ENCODE measurements around the gene DNAJC7. TPM values are rescaled to one million over a fixed set of nuclear protein-coding genes. Genes with fewer than 3 reads are reported as not detected.

The DNAJC7 gene
- total RNA-seq, 2 donors from 2014 or later: 112 to 116 TPM

DNA sequence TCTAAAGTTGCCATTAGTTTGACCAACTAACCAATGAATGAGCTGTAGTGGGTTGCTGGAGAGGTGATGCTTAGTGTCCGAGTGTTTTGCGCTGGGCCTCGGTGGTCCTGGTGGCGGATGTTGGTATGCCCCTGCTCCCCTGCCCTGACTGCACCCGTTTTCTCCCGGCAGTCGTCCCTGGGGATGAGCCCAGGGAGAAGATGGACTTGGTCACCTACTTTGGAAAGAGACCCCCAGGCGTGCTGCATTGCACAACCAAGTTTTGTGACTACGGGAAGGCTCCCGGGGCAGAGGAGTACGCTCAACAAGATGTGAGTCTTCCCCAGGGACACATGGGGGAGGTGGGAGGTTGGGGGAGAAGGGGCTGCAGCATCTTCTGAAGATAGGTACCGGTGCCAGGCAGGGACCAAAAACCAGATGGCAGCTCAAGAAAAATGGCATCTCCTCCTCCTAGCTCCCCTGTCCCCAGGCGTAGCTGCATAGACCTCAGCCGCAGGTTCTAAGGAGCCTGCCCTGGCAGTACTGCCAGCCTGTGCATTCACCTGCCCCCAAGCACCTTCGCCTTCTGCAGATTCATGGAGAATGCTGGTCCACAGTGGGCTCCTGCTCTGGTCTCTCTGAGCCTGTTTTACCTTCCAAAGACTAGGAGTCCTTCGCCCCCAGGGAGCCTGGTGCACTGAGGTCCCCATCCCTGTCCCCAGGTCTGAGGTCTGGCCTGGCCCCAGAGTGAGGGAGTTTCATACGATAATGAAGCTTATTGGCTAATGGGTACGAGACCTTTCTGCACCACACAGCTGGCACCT, 45.3 kb downstream of the DNAJC7 start:
- Mint-ChIP-seq H3K27me3 (ENCODE audit: insufficient read depth) (no peaks in the 10 kb centered on the region), H3K9me3 (no peaks in the 10 kb centered on the region), H3K4me3 (no peak overlapping the region), H3K27ac (no peak overlapping the region), H3K4me1 (peaks cover 6% of the 10 kb centered on the region), H3K36me3 (ENCODE audit: low read depth) (peaks cover 74% of the 10 kb centered on the region)
- no peak for DNase-seq
- Histone ChIP-seq H3K9me3 (ENCODE audit: control insufficient read depth, low read length) (no peaks in the 10 kb centered on the region), H3K27me3 (ENCODE audit: control insufficient read depth, insufficient read depth, low read length, poor library complexity, severe bottlenecking) (no peaks in the 10 kb centered on the region), H3K4me1 (ENCODE audit: control insufficient read depth, insufficient read depth, low read length) (no peaks in the 10 kb centered on the region), H3K36me3 (ENCODE audit: control insufficient read depth, insufficient read depth, low read length) (peaks cover 79% of the 10 kb centered on the region), H3K9ac (ENCODE audit: extremely low read depth, low read length, poor library complexity, severe bottlenecking) (no peak overlapping the region), H3K4me3 (ENCODE audit: low read length) (no peak overlapping the region), H3K27ac (ENCODE audit: low read depth, low read length) (no peak overlapping the region)
- WGBS, 2 experiments (ENCODE audit: insufficient coverage in 1 of 2, insufficient read length in 1 of 2): 91 to 98% methylated on average over 13 to 18 of the region's 18 CpGs
- TF ChIP-seq, protein P1, sequence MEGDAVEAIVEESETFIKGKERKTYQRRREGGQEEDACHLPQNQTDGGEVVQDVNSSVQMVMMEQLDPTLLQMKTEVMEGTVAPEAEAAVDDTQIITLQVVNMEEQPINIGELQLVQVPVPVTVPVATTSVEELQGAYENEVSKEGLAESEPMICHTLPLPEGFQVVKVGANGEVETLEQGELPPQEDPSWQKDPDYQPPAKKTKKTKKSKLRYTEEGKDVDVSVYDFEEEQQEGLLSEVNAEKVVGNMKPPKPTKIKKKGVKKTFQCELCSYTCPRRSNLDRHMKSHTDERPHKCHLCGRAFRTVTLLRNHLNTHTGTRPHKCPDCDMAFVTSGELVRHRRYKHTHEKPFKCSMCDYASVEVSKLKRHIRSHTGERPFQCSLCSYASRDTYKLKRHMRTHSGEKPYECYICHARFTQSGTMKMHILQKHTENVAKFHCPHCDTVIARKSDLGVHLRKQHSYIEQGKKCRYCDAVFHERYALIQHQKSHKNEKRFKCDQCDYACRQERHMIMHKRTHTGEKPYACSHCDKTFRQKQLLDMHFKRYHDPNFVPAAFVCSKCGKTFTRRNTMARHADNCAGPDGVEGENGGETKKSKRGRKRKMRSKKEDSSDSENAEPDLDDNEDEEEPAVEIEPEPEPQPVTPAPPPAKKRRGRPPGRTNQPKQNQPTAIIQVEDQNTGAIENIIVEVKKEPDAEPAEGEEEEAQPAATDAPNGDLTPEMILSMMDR (conservative IDR thresholded peaks at IDR 0.05): peak; percentile 17

DNA sequence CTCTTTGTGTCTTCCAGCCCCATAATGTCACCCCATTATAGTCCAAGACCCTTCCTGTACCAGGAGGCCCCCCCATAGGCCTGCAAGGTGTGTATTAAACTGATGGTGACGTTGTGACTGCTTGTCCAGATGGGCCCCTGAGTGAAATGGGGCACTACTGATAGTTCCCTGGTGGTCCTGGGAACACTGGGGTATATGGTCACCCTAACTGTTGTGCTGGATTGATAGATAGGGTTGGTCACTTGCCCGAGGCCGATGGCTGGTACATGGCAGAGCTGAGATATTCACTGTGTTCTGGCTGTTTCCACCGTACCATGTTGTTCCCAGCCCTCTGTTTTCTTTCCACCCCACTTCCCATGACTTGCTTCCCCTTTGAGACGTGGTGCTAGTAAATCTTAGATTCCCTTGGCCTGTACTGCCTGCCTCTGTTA, 46.3 kb downstream of the DNAJC7 start:
- Histone ChIP-seq H3K27ac (ENCODE audit: low read depth, low read length) (no peak overlapping the region), H3K4me3 (ENCODE audit: low read length) (no peak overlapping the region), H3K4me1 (ENCODE audit: control insufficient read depth, insufficient read depth, low read length) (no peaks in the 10 kb centered on the region), H3K27me3 (ENCODE audit: control insufficient read depth, insufficient read depth, low read length, poor library complexity, severe bottlenecking) (no peaks in the 10 kb centered on the region), H3K9ac (ENCODE audit: extremely low read depth, low read length, poor library complexity, severe bottlenecking) (no peak overlapping the region), H3K9me3 (ENCODE audit: control insufficient read depth, low read length) (no peaks in the 10 kb centered on the region), H3K36me3 (ENCODE audit: control insufficient read depth, insufficient read depth, low read length) (peaks cover 69% of the 10 kb centered on the region)
- Mint-ChIP-seq H3K27ac (no peak overlapping the region), H3K4me3 (no peak overlapping the region), H3K36me3 (ENCODE audit: low read depth) (peaks cover 65% of the 10 kb centered on the region), H3K9me3 (no peaks in the 10 kb centered on the region), H3K4me1 (peaks cover 6% of the 10 kb centered on the region), H3K27me3 (ENCODE audit: insufficient read depth) (no peaks in the 10 kb centered on the region)
- TF ChIP-seq, protein P1 (conservative IDR thresholded peaks at IDR 0.05): no peak
- no peak for DNase-seq
- 95 to 100% methylated on average over 5 of the region's 5 CpGs for WGBS, 2 experiments (ENCODE audit: insufficient coverage in 1 of 2, insufficient read length in 1 of 2)

DNA sequence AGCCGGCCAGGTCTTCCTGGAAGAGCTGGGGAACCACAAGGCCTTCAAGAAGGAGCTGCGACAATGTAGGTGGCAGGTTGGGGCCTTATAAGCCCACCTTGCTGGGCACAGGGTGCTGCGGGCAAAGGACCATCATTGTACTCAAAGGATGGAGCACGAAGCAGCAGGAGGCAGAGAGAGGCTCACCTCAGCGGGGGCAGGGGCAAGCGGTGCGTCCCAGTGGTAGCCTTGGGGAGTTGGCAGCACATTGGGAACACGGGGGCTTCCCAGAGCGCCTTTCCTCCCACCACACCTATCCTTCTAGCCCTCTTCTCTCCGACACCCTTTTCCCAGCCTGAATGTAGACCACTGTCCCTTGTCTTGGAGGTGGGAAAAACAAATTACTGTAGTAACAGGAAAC, 48.6 kb downstream of the DNAJC7 start:
- no peak overlapping the region for H3K4me3 Mint-ChIP-seq
- Histone ChIP-seq H3K27me3 (ENCODE audit: control insufficient read depth, insufficient read depth, low read length, poor library complexity, severe bottlenecking) (no peaks in the 10 kb centered on the region), H3K36me3 (ENCODE audit: control insufficient read depth, insufficient read depth, low read length) (peaks cover 48% of the 10 kb centered on the region), H3K9ac (ENCODE audit: extremely low read depth, low read length, poor library complexity, severe bottlenecking) (no peak overlapping the region), H3K9me3 (ENCODE audit: control insufficient read depth, low read length) (no peaks in the 10 kb centered on the region), H3K27ac (ENCODE audit: low read depth, low read length) (no peak overlapping the region), H3K4me1 (ENCODE audit: control insufficient read depth, insufficient read depth, low read length) (peaks cover 3% of the 10 kb centered on the region), H3K4me3 (ENCODE audit: low read length) (no peak overlapping the region)
- peaks cover 15% of the 10 kb centered on the region for H3K4me1 Mint-ChIP-seq
- TF ChIP-seq, protein P1 (conservative IDR thresholded peaks at IDR 0.05): no peak
- no peak overlapping the region for H3K27ac Mint-ChIP-seq
- WGBS, 2 experiments (ENCODE audit: insufficient coverage in 1 of 2, insufficient read length in 1 of 2): 94 to 97% methylated on average over 4 to 10 of the region's 10 CpGs
- no peak for DNase-seq
- H3K9me3 Mint-ChIP-seq: no peaks in the 10 kb centered on the region
- H3K36me3 Mint-ChIP-seq (ENCODE audit: low read depth): peaks cover 48% of the 10 kb centered on the region
- H3K27me3 Mint-ChIP-seq (ENCODE audit: insufficient read depth): no peaks in the 10 kb centered on the region

All from endodermal cell (in vitro differentiated cells).